HG03135 (cell line): ENCODE data around the gene MBNL2.

Experiments used
- ATAC-seq: cut with Tn5 transposase; IDR thresholded peaks from one replicate; pipeline ENCODE4 v1.9.1; 2021; ENCODE audit warnings: mild to moderate bottlenecking, moderate library complexity; ENCODE audit not compliant: unreplicated experiment

Gene MBNL2

GRCh38 chr13:97231829-97232196 is 9.7 kb downstream of the MBNL2 start:
- ATAC-seq, result no peak

- no peak for ATAC-seq
Measured at GRCh38 chr13:97233499-97233898, 11.4 kb downstream of the MBNL2 start.

- no peak for ATAC-seq
Measured at GRCh38 chr13:97234236-97234635, 12.1 kb downstream of the MBNL2 start.

- ATAC-seq, result no peak
Measured at GRCh38 chr13:97234742-97235141, 12.6 kb downstream of the MBNL2 start.

GRCh38 chr13:97235549-97236231 is 13.6 kb downstream of the MBNL2 start:
- no peak for ATAC-seq

GRCh38 chr13:97237388-97237787 is 15.3 kb downstream of the MBNL2 start:
- ATAC-seq, result no peak

- ATAC-seq, result no peak
Measured at GRCh38 chr13:97238432-97238831, 16.3 kb downstream of the MBNL2 start.

GRCh38 chr13:97238883-97239282 is 16.8 kb downstream of the MBNL2 start:
- no peak for ATAC-seq

GRCh38 chr13:97239306-97239705 is 17.2 kb downstream of the MBNL2 start:
- ATAC-seq, result no peak

- no peak for ATAC-seq
Measured at GRCh38 chr13:97239943-97240787, 18.0 kb downstream of the MBNL2 start.

- ATAC-seq, result no peak
Measured at GRCh38 chr13:97240788-97241734, 18.9 kb downstream of the MBNL2 start.

- no peak for ATAC-seq
Measured at GRCh38 chr13:97241761-97242160, 19.6 kb downstream of the MBNL2 start.

GRCh38 chr13:97242755-97243497 is 20.8 kb downstream of the MBNL2 start:
- ATAC-seq, result no peak

- ATAC-seq, result no peak
Measured at GRCh38 chr13:97243915-97244781, 22.0 kb downstream of the MBNL2 start.

GRCh38 chr13:97245011-97245410 is 22.9 kb downstream of the MBNL2 start:
- ATAC-seq, result no peak

- ATAC-seq, result no peak
Measured at GRCh38 chr13:97246596-97247158, 24.5 kb downstream of the MBNL2 start.

GRCh38 chr13:97248243-97248642 is 26.1 kb downstream of the MBNL2 start:
- ATAC-seq, result no peak

- ATAC-seq, result no peak
Measured at GRCh38 chr13:97249093-97249795, 27.1 kb downstream of the MBNL2 start.
